GM19025 (cell line): Measurements from ENCODE around the gene ASXL1.

Source experiments
- ATAC-seq: cut with Tn5 transposase; IDR thresholded peaks from one replicate; pipeline ENCODE4 v1.9.1; 2021; ENCODE audit warnings: mild to moderate bottlenecking, low read depth, moderate library complexity; ENCODE audit not compliant: unreplicated experiment

Gene ASXL1

GRCh38 chr20:32450484-32451061 is 92.4 kb downstream of the ASXL1 start:
- ATAC-seq, result no peak

GRCh38 chr20:32451340-32451681 is 93.2 kb downstream of the ASXL1 start:
- ATAC-seq, result no peak

DNA sequence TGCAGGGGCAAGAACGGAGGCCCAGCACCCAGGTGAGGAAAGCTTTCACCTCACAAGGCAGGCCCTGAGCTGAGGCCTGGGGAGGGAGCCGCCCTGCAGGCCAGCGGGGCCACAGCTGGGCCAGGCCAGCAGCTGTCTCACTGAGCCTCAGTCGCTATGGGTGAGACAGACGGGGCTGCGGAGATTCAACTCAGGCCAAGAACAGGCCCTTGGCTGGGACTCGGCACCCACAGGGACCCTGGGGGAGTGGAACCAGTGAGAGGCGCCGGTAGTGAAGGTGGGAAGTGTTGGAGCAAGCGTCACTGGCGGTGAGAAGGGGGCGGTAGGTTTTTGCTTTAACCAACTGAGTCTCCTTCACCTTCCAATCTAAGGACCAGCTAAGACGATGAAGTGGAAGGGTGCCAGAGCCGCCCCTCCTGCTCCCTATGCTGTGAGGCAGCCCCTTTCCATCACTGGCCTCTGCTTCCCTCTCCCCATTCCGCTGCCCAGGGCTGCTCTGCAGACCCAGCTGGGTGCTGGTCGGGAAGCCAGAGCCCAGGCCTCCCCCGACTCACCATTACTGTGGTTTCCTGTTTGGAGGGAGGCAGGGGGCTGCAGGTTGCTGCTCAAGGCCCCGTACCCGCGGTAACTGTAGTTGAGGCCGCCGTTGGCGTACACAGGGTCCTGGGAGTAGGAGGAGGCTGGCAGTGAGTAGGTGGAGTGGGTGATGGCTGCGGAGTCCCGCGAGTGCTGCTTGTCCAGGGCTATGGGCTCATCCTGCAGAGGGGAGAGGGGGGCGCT is 93.7 kb downstream of the ASXL1 start:
- no peak for ATAC-seq

DNA sequence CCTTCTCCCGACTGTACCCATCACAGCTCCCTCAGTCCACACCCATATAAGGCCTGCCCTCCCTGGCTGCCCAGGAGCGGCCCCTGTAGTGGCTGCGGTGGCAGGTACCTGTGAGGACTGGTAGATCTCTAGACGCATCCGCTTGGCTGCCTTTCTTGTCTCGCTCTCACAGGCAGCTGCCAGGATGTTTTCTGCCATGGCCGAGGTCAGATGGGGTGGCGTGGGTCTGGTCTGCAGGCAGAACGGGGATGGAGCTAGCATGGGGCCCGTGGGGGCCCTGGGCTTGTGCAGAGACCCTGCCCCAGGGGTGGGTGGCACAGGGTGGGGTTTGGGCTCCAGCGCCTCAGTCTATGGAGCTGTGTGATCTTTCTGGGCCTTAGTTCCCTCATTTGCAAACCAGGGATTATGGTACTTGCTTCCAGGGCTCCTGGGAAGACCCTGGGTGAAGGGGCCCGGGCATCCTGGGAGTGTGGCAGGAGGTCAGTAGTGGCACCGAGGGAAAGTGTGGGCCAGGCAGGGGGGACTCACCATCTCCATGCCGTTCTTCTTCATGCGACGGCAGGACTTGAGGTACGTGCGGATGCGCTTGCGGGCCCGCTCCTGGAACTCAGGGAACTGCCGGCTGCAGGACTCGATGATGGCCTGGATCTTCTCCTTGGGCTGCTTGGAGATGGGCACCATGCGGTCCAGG is 94.8 kb downstream of the ASXL1 start:
- ATAC-seq, result no peak

DNA sequence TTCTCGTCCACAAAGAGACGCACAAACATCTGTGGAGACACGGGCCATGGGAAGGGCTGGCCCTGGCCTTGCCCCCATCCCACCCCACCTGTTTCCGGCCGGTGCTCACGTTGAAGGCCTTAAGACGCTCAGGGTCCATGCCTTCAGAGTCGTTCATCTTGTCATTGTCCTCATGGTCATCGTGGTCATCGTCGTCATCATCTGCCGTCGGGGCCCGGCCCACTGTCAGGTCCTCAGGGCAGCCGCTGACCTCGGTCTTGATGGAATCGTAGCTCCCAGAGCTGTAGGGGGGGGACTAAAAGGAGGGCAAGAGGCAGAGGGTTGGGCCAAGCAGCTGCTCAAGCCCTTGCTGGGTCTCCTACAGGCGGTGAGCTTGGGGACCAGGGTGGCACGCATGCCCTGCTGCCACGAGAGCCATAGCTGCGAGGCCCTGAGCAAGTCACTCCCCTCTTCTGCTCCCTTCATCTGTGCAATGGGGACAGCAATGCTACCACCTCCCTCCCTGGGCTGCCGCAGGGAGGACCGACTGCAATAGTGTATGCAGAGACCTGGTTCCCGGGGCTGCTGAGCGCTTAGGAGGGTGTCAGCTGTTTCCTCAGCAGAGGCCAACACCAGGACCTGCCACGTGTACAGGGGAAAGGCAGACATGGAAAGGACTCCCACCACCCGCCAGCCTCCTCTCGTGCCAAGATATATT is 95.5 kb downstream of the ASXL1 start:
- ATAC-seq, result no peak

DNA sequence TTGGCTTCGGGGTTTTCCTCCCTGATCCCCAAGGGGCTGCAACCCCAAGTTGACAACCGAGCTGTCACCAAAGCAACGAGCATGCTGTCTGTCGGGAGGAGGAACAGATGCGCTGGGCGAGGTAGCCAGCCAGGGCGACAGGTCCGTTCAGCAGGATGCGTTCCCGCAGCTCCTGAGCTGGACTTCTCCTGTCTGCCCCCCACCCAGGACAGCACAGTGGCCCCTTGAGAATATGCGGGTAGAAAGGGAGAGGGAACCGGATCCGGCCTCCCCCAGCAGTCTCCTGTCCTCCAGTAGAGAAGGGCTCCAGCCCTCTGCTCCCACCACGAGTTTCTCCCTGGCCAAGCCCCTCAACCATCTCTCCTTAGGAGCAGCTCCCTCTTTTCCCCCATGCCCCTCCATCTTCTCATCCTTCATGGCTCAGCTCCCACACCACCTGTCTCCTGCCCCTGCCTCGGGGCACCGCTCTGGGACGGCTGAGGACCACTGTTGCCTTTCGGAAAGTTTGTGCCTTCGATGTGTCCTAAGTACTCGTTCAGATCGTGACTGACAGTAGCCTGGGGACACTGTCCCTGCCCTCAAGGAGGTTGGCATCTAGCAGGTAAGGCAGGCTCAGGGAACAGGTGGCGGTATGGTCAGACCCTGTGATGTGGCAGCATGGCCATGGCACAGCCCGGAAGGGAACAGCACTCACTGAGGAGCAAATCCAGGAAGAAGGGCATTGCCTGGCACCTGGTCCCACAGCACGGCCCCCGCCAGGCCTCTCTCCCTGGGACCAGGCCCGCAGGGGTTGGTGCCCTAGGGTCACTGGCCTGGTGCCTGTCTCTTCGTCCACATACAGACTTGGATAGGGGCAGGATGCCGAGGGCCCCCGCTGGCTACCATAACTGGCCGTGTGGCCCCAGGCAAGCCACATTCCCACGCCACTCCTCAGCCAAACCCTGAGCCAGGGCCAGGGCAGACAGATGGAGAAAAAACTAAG is 96.3 kb downstream of the ASXL1 start:
- ATAC-seq, result no peak

DNA sequence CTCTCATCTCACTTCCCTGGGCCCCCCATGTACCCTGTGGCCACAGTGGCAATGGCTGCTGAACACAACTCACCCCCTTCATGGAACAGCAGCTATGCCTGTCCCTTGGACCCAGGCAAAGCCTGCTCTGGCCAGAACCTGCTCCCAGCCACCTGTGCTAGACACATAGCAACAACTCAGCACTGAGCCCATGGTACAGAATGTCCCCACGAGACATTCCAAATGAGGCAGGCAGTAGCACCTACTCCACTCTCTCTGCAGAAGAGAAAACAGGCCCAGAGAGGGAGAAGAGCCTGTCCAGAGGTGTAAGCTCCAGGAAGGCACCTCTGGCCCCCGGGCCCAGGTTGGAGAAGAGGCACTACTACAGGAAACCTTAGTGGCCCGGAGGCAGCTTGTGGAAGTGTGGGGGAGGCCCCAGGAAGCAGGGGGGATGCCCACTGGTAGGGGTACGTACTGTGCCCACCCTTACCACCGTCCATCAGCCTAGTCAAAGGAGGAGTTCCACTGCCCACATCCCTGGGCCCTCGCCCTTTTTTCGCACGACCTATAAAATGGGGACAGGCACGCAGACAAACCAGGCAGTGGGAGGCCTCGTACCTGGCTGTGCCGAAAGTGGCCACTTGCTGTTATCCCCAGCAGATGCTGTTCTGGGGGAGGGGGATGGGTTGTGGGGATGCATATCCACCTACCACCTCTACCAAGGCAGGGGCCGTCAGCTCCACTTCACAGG is 97.2 kb downstream of the ASXL1 start:
- ATAC-seq, result no peak

DNA sequence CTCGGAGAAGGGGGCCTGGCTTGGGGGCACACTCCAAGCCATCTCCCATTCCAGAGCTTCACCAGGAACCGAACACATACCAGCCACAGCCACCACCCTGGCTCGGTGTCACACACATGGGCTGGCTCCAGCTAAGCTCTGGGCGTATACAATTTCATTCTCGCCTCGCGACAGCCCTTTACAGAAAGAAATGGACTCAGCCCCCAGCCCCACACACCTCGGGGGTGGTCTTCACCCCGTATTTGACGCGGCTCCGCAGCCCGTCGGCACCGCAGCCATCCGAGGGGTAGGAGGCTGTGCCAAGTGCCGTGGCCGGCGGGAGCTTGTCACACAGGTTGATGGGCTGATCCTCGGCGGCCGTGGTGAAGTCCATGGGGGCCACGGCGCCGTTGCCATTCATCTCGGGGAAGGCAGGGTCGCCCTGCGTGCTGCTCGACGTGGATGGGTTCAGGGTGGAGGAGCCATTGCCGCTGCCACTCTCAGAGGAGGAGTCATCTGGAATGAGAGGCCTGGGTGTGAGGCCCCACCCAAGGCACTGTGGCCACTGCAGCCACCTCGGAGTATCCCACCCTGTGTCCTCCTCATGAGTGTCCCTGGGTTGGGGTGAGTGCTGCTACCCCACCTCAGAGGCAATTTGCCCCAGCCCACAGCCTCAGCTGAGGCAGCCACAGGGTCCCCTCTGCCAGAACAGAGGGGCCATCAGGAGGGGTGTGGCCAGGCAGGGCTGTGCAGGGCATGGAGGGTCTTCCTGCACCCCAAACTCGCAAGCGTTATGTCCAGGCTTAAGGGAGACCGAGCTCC is 98.0 kb downstream of the ASXL1 start:
- no peak for ATAC-seq

- ATAC-seq, result peak; percentile 43
These were observed 98.8 kb downstream of the ASXL1 start for GRCh38 chr20:32456869-32457478.

DNA sequence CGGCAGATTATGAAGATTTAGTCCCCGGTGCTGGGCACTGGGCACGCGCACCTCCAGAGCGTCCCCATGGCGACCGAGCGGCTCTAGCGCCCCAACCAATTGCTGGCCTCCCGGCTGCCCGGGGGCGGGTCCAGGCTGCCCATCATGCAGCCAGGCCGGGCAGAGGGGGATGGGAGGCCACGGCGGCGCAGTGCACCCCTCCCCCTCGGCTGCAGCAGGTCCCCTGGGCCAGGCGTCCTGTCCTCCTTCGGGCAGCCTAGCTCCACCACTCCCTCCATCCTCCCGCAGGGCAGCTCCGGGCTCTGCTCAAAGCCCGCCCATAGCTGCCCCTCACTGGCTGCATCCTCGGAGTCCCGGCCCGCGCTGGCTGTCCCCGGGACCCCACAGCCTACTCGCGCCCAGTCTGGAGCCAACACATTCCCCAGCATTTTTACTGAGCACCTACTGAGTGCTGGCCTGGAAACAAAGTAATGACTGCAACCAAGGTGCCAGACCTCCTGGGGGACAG is 99.4 kb downstream of the ASXL1 start:
- ATAC-seq, result peak; percentile 53

DNA sequence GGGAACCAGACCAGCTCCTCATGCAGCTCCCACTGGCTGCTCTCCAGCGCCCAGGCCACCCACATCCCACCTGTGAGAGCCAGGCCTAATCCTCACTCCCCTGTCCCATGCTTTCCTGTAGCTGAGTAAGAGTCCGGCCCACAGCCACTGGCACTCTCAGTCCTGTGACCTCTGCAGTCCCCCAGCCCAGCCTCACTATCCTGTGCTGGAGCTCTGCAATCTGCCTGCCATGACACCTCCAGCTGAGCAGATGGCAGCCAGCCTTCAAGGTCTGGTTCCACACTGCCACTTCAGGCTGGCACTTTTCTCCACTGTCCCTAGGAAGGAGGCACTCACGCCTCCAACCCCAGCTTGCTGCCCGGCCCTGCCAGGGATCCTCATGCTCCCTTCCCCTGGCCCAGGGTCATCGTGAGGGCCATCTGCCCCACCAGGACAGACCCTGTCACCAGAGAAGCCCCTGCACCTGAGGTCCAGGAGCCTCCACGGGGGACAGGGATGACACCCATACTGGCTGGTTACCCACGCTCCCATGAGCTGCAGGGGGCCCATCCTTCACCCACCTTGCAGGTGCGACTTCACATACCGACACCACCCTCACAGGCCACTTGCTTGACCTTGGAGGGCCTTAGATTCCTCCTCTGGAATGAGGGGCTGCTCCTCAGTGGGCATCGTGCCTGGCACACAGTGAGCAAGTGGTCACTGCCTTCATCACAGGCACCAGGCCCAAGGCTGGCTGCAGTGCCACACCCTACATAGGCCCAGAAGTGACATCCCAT is 100.1 kb downstream of the ASXL1 start:
- no peak for ATAC-seq

GRCh38 chr20:32458837-32459220 is 100.7 kb downstream of the ASXL1 start:
- no peak for ATAC-seq

DNA sequence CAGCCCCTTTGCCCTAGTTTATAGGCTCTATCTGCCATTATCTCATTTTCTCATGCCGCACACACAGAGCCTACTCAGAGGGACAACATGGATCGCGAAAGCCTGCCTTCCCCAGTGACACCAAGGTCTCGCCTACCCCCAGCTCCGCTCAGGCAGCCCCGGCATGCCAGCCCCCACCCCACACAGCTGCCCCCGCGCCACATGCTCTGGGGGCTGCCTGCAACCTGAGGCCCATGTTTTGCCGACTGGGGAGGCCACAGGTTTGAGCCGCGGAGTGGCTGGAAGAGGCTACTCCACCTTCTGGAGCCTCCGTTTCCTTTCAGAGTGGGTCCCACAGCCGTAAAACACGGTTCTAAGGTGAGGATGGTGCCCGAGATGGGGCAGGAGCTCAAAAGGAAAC is 102.1 kb downstream of the ASXL1 start:
- ATAC-seq, result no peak

GRCh38 chr20:32460683-32461320 is 102.7 kb downstream of the ASXL1 start:
- ATAC-seq, result no peak

- no peak for ATAC-seq
These were observed 103.9 kb downstream of the ASXL1 start for GRCh38 chr20:32461836-32462600.
